DND-41 (cell line): Measurements from ENCODE around the gene ASPSCR1.

Experiments used
- ATAC-seq: fragments of 200-7000 bp; cut with Tn5 transposase; 3 replicates; pipeline ENCODE4 v1.9.1; 2021; ENCODE audit warnings: low read depth; ENCODE audit not compliant: insufficient read depth
- DNase-seq: peaks from one replicate; pipeline ENCODE4 v3.0.0-alpha.2; 2020
- H2AFZ ChIP-seq: 2 replicates; pipeline ENCODE4 v1.6.0; 2012; ENCODE audit warnings: low read depth, low read length
- H3K27ac ChIP-seq: 2 replicates; pipeline ENCODE4 v1.5.1; 2012; ENCODE audit warnings: low read length, inconsistent platforms
- H3K27me3 ChIP-seq: fragments of 200-600 bp; sonication (generic); 2 replicates; pipeline ENCODE4 v1.6.0; 2012; ENCODE audit warnings: low read length, mild to moderate bottlenecking, inconsistent platforms; ENCODE audit not compliant: insufficient read depth, poor library complexity
- H3K36me3 ChIP-seq: 2 replicates; pipeline ENCODE4 v1.5.1; 2012; ENCODE audit warnings: low read length, inconsistent platforms; ENCODE audit not compliant: insufficient read depth
- H3K4me1 ChIP-seq: 2 replicates; pipeline ENCODE4 v1.5.1; 2012; ENCODE audit warnings: mild to moderate bottlenecking, low read length; ENCODE audit not compliant: insufficient read depth
- H3K4me2 ChIP-seq: 2 replicates; pipeline ENCODE4 v1.6.0; 2012; ENCODE audit warnings: mild to moderate bottlenecking, moderate library complexity, low read length, inconsistent platforms; ENCODE audit not compliant: insufficient read depth
- H3K4me3 ChIP-seq, 2 experiments: fragments of 200-600 bp in 1 of 2; shearing (Covaris generic) in 1 of 2; 2 replicates each; pipeline ENCODE4 v1.5.1; 2012 to 2016; ENCODE audit warnings: inconsistent platforms in 2 of 2, low read length in 2 of 2, mild to moderate bottlenecking in 2 of 2, low read depth in 1 of 2, moderate library complexity in 1 of 2
- H3K79me2 ChIP-seq: 2 replicates; pipeline ENCODE4 v1.6.0; 2012; ENCODE audit warnings: low read length, inconsistent platforms; ENCODE audit not compliant: insufficient read depth
- H3K9ac ChIP-seq: 2 replicates; pipeline ENCODE4 v1.6.0; 2012; ENCODE audit warnings: low read depth, mild to moderate bottlenecking, inconsistent platforms, low read length, moderate library complexity
- H3K9me3 ChIP-seq: 2 replicates; pipeline ENCODE4 v1.5.1; 2012; ENCODE audit warnings: low read length, moderate library complexity, mild to moderate bottlenecking, inconsistent platforms; ENCODE audit not compliant: insufficient read depth, severe bottlenecking
- H4K20me1 ChIP-seq: 2 replicates; pipeline ENCODE4 v1.6.0; 2012; ENCODE audit warnings: low read length; ENCODE audit not compliant: insufficient read depth
- EZH2 ChIP-seq: IDR thresholded peaks from 3 replicates; pipeline ENCODE4 v1.6.1; 2012; ENCODE audit warnings: borderline replicate concordance, low read depth, mild to moderate bottlenecking, moderate library complexity, low read length, inconsistent platforms; ENCODE audit not compliant: severe bottlenecking
- TF ChIP-seq, protein P1 (sequence below): IDR thresholded peaks from 2 replicates; pipeline ENCODE4 v1.5.1; 2012; ENCODE audit warnings: borderline replicate concordance, low read length, moderate library complexity, mild to moderate bottlenecking; ENCODE audit not compliant: poor library complexity, severe bottlenecking; ENCODE audit errors: extremely low read depth

The ASPSCR1 gene

GRCh38 chr17:81941484-81942166 lies 35.8 kb upstream of the ASPSCR1 start:
- DNase-seq (no peak), ATAC-seq (no peak)
- H3K79me2 ChIP-seq, result no peaks in the 10 kb centered on the region
- no peak overlapping the region for H3K9ac ChIP-seq
- H3K9me3 ChIP-seq, result no peaks in the 10 kb centered on the region
- no peaks in the 10 kb centered on the region for H3K27me3 ChIP-seq
- no peaks in the 10 kb centered on the region for H4K20me1 ChIP-seq
- no peak overlapping the region for H3K4me2 ChIP-seq
- H3K4me1 ChIP-seq, result no peaks in the 10 kb centered on the region
- H3K27ac ChIP-seq, result no peak overlapping the region
- no peak overlapping the region for H2AFZ ChIP-seq
- no peaks in the 10 kb centered on the region for H3K36me3 ChIP-seq
- no peak overlapping the region for H3K4me3 ChIP-seq
- TF ChIP-seq, protein P1, sequence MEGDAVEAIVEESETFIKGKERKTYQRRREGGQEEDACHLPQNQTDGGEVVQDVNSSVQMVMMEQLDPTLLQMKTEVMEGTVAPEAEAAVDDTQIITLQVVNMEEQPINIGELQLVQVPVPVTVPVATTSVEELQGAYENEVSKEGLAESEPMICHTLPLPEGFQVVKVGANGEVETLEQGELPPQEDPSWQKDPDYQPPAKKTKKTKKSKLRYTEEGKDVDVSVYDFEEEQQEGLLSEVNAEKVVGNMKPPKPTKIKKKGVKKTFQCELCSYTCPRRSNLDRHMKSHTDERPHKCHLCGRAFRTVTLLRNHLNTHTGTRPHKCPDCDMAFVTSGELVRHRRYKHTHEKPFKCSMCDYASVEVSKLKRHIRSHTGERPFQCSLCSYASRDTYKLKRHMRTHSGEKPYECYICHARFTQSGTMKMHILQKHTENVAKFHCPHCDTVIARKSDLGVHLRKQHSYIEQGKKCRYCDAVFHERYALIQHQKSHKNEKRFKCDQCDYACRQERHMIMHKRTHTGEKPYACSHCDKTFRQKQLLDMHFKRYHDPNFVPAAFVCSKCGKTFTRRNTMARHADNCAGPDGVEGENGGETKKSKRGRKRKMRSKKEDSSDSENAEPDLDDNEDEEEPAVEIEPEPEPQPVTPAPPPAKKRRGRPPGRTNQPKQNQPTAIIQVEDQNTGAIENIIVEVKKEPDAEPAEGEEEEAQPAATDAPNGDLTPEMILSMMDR, result no peak
- no peak for TF ChIP-seq EZH2

- no peak for DNase-seq
- no peaks in the 10 kb centered on the region for H3K9me3 ChIP-seq
- H3K79me2 ChIP-seq, result no peaks in the 10 kb centered on the region
- no peaks in the 10 kb centered on the region for H3K4me1 ChIP-seq
- H2AFZ ChIP-seq, result no peak overlapping the region
- no peaks in the 10 kb centered on the region for H4K20me1 ChIP-seq
- H3K27me3 ChIP-seq, result no peaks in the 10 kb centered on the region
- H3K36me3 ChIP-seq, result no peaks in the 10 kb centered on the region
- no peak for ATAC-seq
- no peak overlapping the region for H3K9ac ChIP-seq
- no peak overlapping the region for H3K4me3 ChIP-seq
- no peak for TF ChIP-seq EZH2
- TF ChIP-seq, protein P1, result no peak
- no peak overlapping the region for H3K27ac ChIP-seq
- H3K4me2 ChIP-seq, result no peak overlapping the region
Observed at GRCh38 chr17:81942167-81942553, 35.3 kb upstream of the ASPSCR1 start.

- Histone ChIP-seq H3K27ac (no peak overlapping the region), H4K20me1 (no peaks in the 10 kb centered on the region), H3K4me1 (no peaks in the 10 kb centered on the region), H3K4me2 (no peak overlapping the region), H3K36me3 (no peaks in the 10 kb centered on the region), H3K9ac (no peak overlapping the region), H3K4me3 (no peak overlapping the region), H2AFZ (no peak overlapping the region), H3K79me2 (no peaks in the 10 kb centered on the region), H3K9me3 (no peaks in the 10 kb centered on the region), H3K27me3 (no peaks in the 10 kb centered on the region)
- no peak for TF ChIP-seq EZH2
- TF ChIP-seq, protein P1, result no peak
- ATAC-seq, result no peak
- no peak for DNase-seq
Observed at GRCh38 chr17:81944858-81945257, 32.6 kb upstream of the ASPSCR1 start.

- no peak for DNase-seq
- no peaks in the 10 kb centered on the region for H3K79me2 ChIP-seq
- no peak within 1 kb of the TSS for H3K9ac ChIP-seq
- H3K27me3 ChIP-seq, result no peaks in the 10 kb centered on the region
- no peaks in the 10 kb centered on the region for H3K9me3 ChIP-seq
- H2AFZ ChIP-seq, result no peak within 1 kb of the TSS
- no peaks in the 10 kb centered on the region for H3K36me3 ChIP-seq
- no peak within 1 kb of the TSS for H3K4me3 ChIP-seq
- TF ChIP-seq, protein P1, result no peak
- no peak for TF ChIP-seq EZH2
- no peak for ATAC-seq
- no peak within 1 kb of the TSS for H3K27ac ChIP-seq
- H3K4me2 ChIP-seq, result no peak within 1 kb of the TSS
- no peaks in the 10 kb centered on the region for H4K20me1 ChIP-seq
- H3K4me1 ChIP-seq, result no peaks in the 10 kb centered on the region; the same call in 1 of the 2 replicates
Observed at GRCh38 chr17:81947189-81947588, 30.2 kb upstream of the ASPSCR1 start, which contains the start of gene MYADML2. Gene MYADML2 (minus strand): TSS chr17:81947233. CDS start chr17:81941741, 5,492 bp downstream.
